Mucosa of rectum (tissue), 2 donors: ENCODE data around the gene FAM171A2.

Source experiments
- H3K27ac ChIP-seq, 2 donors: one replicate each; pipeline ENCODE4 v1.7.0; 2013; ENCODE audit warnings: inconsistent platforms in 2 of 2, low read depth in 2 of 2, low read length in 2 of 2
- H3K27me3 ChIP-seq, 2 donors: one replicate each; pipeline ENCODE4 v1.7.0; 2013; ENCODE audit warnings: low read length in 2 of 2; ENCODE audit not compliant: control insufficient read depth in 2 of 2, insufficient read depth in 2 of 2
- H3K36me3 ChIP-seq, 2 donors: one replicate each; pipeline ENCODE4 v1.7.0; 2013; ENCODE audit warnings: low read length in 2 of 2; ENCODE audit not compliant: control insufficient read depth in 2 of 2, insufficient read depth in 2 of 2
- H3K4me1 ChIP-seq, 2 donors: one replicate each; pipeline ENCODE4 v1.7.0; 2013; ENCODE audit warnings: low read length in 2 of 2, mild to moderate bottlenecking in 1 of 2; ENCODE audit not compliant: control insufficient read depth in 2 of 2, insufficient read depth in 2 of 2
- H3K4me3 ChIP-seq, 2 donors: one replicate each; pipeline ENCODE4 v1.7.0; 2013; ENCODE audit warnings: low read length in 2 of 2
- H3K9ac ChIP-seq, 2 donors: one replicate each; pipeline ENCODE4 v1.7.0; 2013; ENCODE audit warnings: low read length in 2 of 2, low read depth in 1 of 2, mild to moderate bottlenecking in 1 of 2
- H3K9me3 ChIP-seq, 2 donors: one replicate each; pipeline ENCODE4 v1.7.0; 2013; ENCODE audit warnings: low read length in 2 of 2; ENCODE audit not compliant: control insufficient read depth in 2 of 2
- donor health status: healthy.
- donor health status: Normal muscosa, but diverticular disease.

Gene FAM171A2

GRCh38 chr17:44307387-44308186, 56.1 kb downstream of the FAM171A2 start:
- H3K27me3 ChIP-seq = peaks cover 2 to 13% of the 10 kb centered on the region in 2 donors
- H3K4me3 ChIP-seq = no peak overlapping the region
- no peak overlapping the region for H3K27ac ChIP-seq
- H3K4me1 ChIP-seq = peaks cover 0 to 4% of the 10 kb centered on the region in 2 donors
- no peaks in the 10 kb centered on the region for H3K9me3 ChIP-seq
- no peaks in the 10 kb centered on the region for H3K36me3 ChIP-seq
- no peak overlapping the region for H3K9ac ChIP-seq

GRCh38 chr17:44304651-44305050, 59.0 kb downstream of the FAM171A2 start:
- peaks cover 2 to 13% of the 10 kb centered on the region in 2 donors for H3K27me3 ChIP-seq
- no peak overlapping the region for H3K9ac ChIP-seq
- H3K4me3 ChIP-seq = no peak overlapping the region
- no peaks in the 10 kb centered on the region for H3K36me3 ChIP-seq
- H3K4me1 ChIP-seq = peaks cover 0 to 4% of the 10 kb centered on the region in 2 donors
- no peak overlapping the region for H3K27ac ChIP-seq
- H3K9me3 ChIP-seq = no peaks in the 10 kb centered on the region
